HepG2 (cell line): ENCODE results near the gene DIP2C.

Experiments
- CBX2 ChIP-seq, 2 experiments: fragments of 200-600 bp in 1 of 2; sonication (generic); formaldehyde crosslinking in 1 of 2; IDR thresholded peaks; 2 replicates each; pipeline versions ENCODE4 v1.7.0 to v1.8.1; 2018 to 2022; ENCODE audit warnings: low read depth in 2 of 2, low read length in 1 of 2, mild to moderate bottlenecking in 1 of 2, missing genetic modification reagents in 1 of 2
- DZIP1 ChIP-seq: sonication (generic); formaldehyde crosslinking; IDR thresholded peaks from 2 replicates; pipeline ENCODE4 v1.5.0; 2020; ENCODE audit warnings: mild to moderate bottlenecking, missing genetic modification reagents
- ELF1 ChIP-seq: sonication (generic); formaldehyde crosslinking; IDR thresholded peaks from 2 replicates; pipeline ENCODE4 v1.4.0; 2020; ENCODE audit warnings: missing genetic modification reagents
- FOXK2 ChIP-seq: fragments of 450-650 bp; IDR thresholded peaks from 2 replicates; pipeline ENCODE4 v1.6.1; 2016
- KDM5B ChIP-seq: sonication (generic); formaldehyde crosslinking; IDR thresholded peaks from 2 replicates; pipeline ENCODE4 v1.4.0; 2020; ENCODE audit warnings: missing genetic modification reagents, mild to moderate bottlenecking, borderline replicate concordance
- MTA3 ChIP-seq: sonication (generic); formaldehyde crosslinking; IDR thresholded peaks from 2 replicates; pipeline ENCODE4 v1.4.0; 2020; ENCODE audit warnings: missing genetic modification reagents
- REST ChIP-seq, 2 experiments: IDR thresholded peaks; 2 replicates each; pipeline ENCODE4 v1.6.1; 2011 to 2012; ENCODE audit warnings: low read length in 2 of 2, borderline replicate concordance in 1 of 2, low read depth in 1 of 2, mild to moderate bottlenecking in 1 of 2, moderate library complexity in 1 of 2
- TFDP1 ChIP-seq: IDR thresholded peaks from 2 replicates; pipeline ENCODE4 v1.6.1; 2016; ENCODE audit warnings: missing compliant biosample characterization, missing genetic modification reagents, borderline replicate concordance
- ZNF274 ChIP-seq: sonication (generic); formaldehyde crosslinking; IDR thresholded peaks from 2 replicates; pipeline ENCODE4 v1.5.1; 2020; ENCODE audit warnings: mild to moderate bottlenecking, missing genetic modification reagents
- ZNF383 ChIP-seq: sonication (generic); formaldehyde crosslinking; IDR thresholded peaks from 2 replicates; pipeline ENCODE4 v1.4.0; 2020; ENCODE audit warnings: missing genetic modification reagents, mild to moderate bottlenecking, borderline replicate concordance
- ZNF660 ChIP-seq: sonication (generic); formaldehyde crosslinking; IDR thresholded peaks from 2 replicates; pipeline ENCODE4 v1.5.1; 2020; ENCODE audit warnings: mild to moderate bottlenecking, low read depth, missing genetic modification reagents, borderline replicate concordance
- ZNF879 ChIP-seq: sonication (generic); formaldehyde crosslinking; IDR thresholded peaks from 2 replicates; pipeline ENCODE4 v1.8.1; 2023; ENCODE audit warnings: missing genetic modification reagents
- TF ChIP-seq, protein P1 (sequence below): sonication (generic); formaldehyde crosslinking; IDR thresholded peaks from 2 replicates; pipeline ENCODE4 v1.8.0; 2022; ENCODE audit warnings: mild to moderate bottlenecking, missing genetic modification reagents, moderate library complexity
- TF ChIP-seq, protein P2 (sequence below): sonication (generic); formaldehyde crosslinking; IDR thresholded peaks from 2 replicates; pipeline ENCODE4 v1.8.1; 2022; ENCODE audit warnings: low read depth, mild to moderate bottlenecking, missing genetic modification reagents

DNA sequence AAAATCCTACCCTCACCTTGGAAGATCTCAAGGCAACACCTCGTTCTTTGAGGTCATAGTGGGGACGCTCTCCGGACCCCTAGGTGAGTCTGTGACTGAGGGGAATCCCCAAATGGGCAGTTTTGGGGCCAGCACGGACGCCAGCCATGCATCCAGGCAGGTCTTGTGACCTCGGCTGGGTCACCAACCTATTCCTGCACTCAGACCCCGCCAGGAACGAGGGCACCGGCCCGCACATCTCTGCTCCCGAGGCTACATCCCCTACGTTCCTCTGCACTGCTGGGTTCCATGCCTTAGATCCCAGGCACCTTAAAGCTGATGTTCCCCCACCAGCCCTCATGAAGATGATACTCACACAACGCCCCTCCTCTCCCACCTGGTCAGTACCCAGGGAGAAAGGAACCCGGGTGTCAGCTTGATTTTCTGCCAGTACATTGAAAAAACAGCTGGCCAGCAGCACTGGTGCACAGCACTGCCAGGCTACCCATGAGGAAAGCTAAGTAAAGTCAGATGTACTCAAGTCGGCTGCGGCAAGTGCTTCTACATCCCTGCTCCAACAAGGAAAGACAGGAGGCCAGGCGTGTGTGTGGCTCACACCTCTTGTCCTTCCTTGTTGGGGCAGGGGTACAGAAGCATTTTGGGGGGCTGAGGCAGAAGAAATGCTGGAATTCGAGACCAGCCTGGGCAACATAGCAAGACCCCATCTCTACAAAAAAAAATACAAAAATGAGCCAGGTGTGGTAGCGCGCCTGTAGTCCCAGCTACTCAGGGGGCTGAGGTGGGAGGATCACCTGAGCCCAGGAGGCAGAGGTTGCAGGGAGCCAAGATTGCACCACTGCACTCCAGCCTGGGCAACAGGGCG is 48.1 kb downstream of the DIP2C start:
- TF ChIP-seq ELF1 (no peak), CBX2 (IDR thresholded peaks at IDR 0.05; ENCODE audit: low read depth, low read length) (no peak), CBX2 (CRISPR knock-in tag; IDR thresholded peaks at IDR 0.05; ENCODE audit: low read depth) (no peak), DZIP1 (CRISPR knock-in tag) (no peak), ZNF274 (CRISPR knock-in tag) (no peak), REST (IDR thresholded peaks at IDR 0.05; ENCODE audit: borderline replicate concordance in 1 of 2, low read depth in 1 of 2, low read length in 2 of 2) (no peak), KDM5B (CRISPR knock-in tag) (no peak), MTA3 (CRISPR knock-in tag) (no peak), ZNF660 (CRISPR knock-in tag) (no peak), ZNF383 (CRISPR knock-in tag) (no peak), ZNF879 (CRISPR knock-in tag) (no peak), FOXK2 (no peak), TFDP1 (CRISPR knock-in tag) (no peak)
- TF ChIP-seq, protein P1, sequence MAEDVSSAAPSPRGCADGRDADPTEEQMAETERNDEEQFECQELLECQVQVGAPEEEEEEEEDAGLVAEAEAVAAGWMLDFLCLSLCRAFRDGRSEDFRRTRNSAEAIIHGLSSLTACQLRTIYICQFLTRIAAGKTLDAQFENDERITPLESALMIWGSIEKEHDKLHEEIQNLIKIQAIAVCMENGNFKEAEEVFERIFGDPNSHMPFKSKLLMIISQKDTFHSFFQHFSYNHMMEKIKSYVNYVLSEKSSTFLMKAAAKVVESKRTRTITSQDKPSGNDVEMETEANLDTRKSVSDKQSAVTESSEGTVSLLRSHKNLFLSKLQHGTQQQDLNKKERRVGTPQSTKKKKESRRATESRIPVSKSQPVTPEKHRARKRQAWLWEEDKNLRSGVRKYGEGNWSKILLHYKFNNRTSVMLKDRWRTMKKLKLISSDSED = no peak
- TF ChIP-seq, protein P2, sequence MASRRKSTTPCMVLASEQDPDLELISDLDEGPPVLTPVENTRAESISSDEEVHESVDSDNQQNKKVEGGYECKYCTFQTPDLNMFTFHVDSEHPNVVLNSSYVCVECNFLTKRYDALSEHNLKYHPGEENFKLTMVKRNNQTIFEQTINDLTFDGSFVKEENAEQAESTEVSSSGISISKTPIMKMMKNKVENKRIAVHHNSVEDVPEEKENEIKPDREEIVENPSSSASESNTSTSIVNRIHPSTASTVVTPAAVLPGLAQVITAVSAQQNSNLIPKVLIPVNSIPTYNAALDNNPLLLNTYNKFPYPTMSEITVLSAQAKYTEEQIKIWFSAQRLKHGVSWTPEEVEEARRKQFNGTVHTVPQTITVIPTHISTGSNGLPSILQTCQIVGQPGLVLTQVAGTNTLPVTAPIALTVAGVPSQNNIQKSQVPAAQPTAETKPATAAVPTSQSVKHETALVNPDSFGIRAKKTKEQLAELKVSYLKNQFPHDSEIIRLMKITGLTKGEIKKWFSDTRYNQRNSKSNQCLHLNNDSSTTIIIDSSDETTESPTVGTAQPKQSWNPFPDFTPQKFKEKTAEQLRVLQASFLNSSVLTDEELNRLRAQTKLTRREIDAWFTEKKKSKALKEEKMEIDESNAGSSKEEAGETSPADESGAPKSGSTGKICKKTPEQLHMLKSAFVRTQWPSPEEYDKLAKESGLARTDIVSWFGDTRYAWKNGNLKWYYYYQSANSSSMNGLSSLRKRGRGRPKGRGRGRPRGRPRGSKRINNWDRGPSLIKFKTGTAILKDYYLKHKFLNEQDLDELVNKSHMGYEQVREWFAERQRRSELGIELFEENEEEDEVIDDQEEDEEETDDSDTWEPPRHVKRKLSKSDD (CRISPR knock-in tag) = no peak
